T-helper 2 cell (primary cell): Measurements from ENCODE around the gene TOP3A.

Source experiments
- DNase-seq, 5 experiments: peaks; one replicate each; pipeline versions ENCODE4 v3.0.0 to v3.0.0-alpha.2; 2012 to 2022

Gene TOP3A

GRCh38 chr17:18253947-18254821, 60.6 kb downstream of the TOP3A start:
- no peak for DNase-seq

- no peak for DNase-seq
Observed at GRCh38 chr17:18253187-18253884, 61.5 kb downstream of the TOP3A start.

DNA sequence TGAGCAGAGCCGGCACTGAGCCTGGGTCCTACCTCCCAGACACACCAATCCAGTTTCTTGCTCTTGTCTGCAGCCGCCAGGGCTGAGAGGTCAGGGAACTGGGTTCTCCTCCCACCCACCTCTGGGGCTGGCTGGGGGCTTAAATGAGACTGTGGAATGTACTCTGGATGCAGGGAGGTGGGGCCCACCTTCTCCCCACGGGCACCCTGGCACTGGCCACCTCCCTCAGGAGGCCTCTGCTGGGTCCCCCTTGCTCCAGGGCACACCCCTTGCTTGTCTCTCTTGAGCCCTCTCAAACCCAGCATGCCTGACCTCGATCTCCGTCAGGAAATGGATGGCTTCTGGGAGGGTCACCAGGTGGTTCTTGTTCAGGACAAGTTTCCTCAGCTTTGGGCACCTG, 62.6 kb downstream of the TOP3A start:
- DNase-seq = no peak

DNA sequence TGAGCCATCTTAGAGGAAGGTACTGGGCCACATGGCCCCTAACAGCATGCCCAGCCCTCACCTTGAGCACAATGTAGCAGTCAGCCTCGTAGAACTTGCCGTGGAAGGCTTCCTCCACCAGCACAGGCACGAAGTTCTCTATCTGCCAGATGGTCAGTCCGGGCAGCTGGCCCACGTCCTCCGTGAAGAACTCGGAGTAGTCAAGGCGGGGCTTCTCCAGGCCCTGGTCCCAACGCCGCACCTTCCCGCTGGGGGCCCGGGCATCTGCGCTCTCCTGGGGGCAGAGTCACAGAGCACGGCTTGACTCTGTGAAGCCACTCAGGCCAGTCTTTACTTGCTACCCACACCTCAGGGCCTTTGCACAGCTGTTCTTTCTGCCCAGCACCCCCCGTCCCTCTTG, 63.6 kb downstream of the TOP3A start:
- no peak for DNase-seq

GRCh38 chr17:18250708-18251107, 64.1 kb downstream of the TOP3A start:
- no peak for DNase-seq

DNA sequence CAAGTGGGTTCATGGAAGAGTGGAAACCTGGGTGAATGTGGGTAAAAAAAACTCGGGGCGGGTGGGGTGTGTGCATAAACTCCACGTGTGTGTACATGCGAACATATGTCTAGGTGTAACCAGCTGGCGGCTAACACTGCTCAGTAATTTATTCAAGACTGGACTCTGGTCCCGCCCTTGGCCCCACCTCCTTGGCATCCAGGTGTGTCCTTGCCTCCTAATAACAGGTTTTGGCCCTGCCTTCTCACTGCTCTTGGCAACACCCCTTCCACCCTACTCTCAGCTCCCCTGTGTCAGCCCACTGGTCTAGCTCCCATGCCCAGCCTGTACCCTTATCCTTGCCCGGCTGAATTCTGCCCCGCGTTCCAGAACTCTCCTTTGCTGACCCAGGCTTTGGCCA, 64.5 kb downstream of the TOP3A start:
- no peak for DNase-seq

DNA sequence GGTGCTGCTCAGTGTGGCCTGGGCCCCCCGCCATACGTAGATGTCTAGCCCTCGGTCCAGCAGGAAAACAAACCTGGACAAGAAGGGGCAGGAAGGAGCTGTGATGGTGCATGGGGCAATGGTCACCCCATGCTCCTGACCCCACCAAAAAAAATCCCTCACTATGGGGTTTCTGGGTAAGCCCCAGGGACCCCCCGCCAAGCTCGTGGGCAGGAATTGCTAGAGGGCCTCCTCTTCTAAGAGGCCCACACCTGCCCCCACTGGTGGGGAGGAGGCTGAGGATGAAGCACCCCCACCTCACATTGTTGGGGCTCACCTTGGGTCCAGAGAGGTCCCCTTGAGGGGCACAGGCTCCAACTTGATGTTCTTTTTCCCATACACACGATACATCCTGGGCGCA, 66.0 kb downstream of the TOP3A start:
- no peak for DNase-seq

- DNase-seq = peak in 4 of 5 experiments; percentile 33 to 69 (median 46)
Observed at GRCh38 chr17:18248300-18248731, 66.5 kb downstream of the TOP3A start.

DNA sequence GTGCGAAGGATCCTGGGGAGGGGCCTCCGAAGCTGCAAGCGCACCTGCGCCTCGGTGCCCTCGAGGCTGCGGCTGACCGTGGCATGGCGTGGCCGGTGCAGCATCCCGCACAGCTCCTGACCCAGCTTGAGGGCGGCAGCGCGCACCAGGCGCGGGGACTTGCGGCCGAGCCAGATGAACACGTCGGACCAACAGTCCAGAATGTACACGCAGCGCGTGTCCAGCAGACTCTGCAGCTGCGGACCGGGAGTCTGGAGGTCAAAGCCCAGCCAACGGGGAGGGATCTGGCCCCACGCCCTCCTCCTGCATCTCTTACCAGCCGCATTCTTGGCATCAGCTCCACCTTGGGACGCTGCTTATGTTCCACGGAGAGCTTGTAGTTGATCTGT, 67.2 kb downstream of the TOP3A start:
- no peak for DNase-seq

DNA sequence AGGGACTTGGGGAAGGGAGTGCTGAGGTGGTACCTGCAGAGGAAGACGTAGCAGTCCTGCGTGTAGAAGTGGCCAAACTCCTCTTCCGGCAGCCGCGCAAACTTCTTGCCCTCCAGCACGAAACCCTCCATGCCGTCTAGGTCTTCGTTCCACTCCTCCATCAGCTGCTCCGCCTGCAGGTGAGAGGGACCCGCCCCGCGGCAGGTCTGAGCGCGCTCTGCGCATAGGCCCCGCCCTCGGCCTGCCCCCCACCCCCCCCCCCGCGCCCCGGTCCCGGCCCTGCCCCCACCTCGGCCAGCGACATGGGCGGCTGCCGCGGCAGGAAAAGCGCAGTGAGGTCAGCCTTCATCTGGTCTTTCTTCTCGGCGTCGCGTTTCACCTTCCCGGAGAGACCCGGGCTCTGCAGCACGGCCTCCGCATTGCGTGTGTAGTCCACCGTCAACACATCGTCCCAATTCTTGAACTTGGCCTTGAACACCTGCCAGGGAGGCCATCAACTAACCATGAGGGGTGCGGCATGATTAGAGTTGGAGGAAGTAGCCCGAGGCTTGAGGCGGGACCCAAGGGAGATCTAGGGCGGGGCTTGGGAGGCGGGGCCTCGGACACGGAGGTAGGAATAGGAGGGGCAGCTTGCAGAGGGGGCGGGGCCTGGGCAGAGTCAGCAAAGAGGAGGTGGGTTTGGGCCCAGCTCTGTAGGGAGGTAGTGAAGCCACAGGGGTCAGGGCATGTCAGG, 67.7 kb downstream of the TOP3A start:
- DNase-seq = peak in 2 of 5 experiments; percentile 30 to 34

DNA sequence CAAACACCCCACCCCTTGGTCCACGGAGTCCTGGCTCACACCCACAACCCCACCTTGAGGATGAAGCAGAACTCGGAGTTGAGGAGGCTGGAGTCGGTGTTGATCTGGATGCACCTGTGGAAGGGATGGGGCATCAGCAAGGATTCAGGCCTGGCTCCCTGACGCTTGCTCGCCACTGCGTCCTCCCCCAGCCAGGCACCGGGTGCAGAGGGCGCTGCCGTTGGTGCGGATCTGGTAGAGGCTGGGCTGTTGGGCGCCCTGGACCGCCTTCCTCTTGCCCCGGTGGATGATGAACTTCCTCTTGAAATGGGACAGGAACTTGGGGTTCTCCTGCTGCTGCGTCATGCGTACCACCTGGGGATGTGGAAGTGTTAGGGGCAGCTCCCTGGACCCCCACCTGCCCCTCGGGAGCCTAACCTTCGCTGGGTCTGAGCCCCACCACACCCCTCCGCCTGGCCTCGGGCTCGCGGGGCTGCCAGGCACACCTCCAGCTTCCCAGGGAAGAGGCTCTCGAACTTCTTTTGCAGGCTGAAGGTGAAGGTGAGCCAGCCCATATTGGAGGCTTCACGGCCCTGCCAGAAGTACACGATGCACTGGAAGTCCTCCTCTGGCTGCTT, 68.6 kb downstream of the TOP3A start:
- no peak for DNase-seq

GRCh38 chr17:18245038-18245776, 69.6 kb downstream of the TOP3A start:
- DNase-seq = no peak

GRCh38 chr17:18241229-18241871, 73.4 kb downstream of the TOP3A start:
- no peak for DNase-seq

DNA sequence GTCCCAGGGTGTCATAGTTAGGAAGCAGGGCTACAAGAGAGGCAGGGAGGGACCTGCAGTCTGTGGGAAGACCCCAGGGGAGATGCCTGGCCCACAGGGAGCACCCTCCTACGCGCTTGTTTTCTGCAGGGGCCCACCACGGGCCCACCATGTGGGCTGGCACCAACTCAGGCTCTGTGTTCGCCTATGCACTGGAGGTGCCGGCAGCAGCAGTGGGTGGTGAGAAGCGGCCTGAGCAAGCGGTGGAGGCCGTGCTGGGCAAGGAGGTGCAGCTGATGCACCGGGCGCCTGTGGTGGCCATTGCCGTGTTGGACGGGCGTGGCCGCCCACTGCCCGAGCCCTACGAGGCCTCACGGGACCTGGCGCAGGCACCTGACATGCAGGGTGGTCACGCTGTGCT, 74.3 kb downstream of the TOP3A start:
- no peak for DNase-seq

DNA sequence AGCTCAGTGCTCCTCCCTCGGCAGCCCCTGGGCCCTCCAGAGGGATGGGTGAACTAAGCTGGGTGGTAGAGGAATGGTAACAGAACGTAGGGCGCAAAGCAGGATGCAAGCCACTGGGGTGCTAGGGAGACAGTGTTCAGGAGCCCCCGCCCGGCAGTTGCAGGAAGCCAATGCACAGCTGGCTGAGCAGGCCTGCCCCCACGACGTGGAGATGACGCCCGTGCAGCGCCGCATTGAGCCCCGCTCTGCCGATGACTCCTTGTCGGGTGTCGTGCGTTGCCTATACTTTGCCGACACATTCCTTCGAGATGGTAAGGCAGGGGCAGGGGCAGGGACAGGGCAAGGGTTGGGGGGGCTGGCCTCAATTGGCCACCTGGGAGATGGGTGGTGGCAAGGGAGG, 76.5 kb downstream of the TOP3A start:
- DNase-seq = no peak

GRCh38 chr17:18237461-18237860, 77.3 kb downstream of the TOP3A start:
- no peak for DNase-seq

- DNase-seq = no peak
Observed at GRCh38 chr17:18236494-18236893, 78.3 kb downstream of the TOP3A start.

DNA sequence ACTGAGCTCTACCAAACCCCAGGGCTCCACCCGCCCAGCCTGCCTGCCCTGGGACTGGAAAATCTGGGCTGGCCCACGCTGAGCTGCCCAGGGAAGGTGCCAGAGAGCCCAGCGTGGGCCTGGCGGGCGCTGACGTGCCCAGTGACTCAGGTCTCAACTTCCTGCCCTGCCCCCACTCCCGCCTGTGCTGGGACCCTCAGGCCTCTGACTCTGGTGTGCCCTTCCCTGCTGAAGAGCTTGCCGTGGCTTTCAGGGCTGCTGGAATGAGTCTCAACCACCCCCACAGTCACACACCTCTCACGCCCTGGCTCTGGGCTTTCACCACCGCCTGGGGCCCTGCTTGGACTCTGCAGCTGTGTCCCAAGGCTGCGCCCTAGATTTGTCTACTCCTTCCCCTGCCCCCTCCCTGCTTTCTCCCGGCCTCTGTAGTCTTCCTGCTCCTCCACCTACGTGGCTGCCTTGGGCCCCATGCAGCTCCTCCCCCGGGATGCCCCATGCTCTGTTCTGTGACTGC, 79.0 kb downstream of the TOP3A start:
- peak in 1 of 5 experiments; percentile 17 for DNase-seq

- no peak for DNase-seq
Observed at GRCh38 chr17:18234853-18235380, 79.9 kb downstream of the TOP3A start.

- no peak for DNase-seq
Observed at GRCh38 chr17:18233803-18234518, 80.8 kb downstream of the TOP3A start.
